SK-N-SH treated with all-trans-retinoic acid at 6 μM for 48 hours (cell line): ENCODE results near the gene USP17L13.
"Not testable (repeated sequence)": the region's sequence is repeated elsewhere in the genome, so short reads cannot be mapped to it uniquely, and the experiment has no call there.

Experiments used
- ATAC-seq: fragments of 200-7000 bp; cut with Tn5 transposase; 3 replicates; pipeline ENCODE4 v1.9.1; 2020; ENCODE audit warnings: mild to moderate bottlenecking, moderate library complexity

The USP17L13 gene

GRCh38 chr4:9224596-9224995, at the start of gene USP17L13:
Gene USP17L13 (plus strand): TSS chr4:9224896. CDS start chr4:9224896, 0 bp downstream.
- not testable (repeated sequence) for ATAC-seq

- not testable (repeated sequence) for ATAC-seq
Observed at GRCh38 chr4:9210357-9210756, 14.3 kb upstream of the USP17L13 start, which contains the start of gene USP17L10. Gene USP17L10 (plus strand): TSS chr4:9210657. CDS start chr4:9210657, 0 bp downstream.

GRCh38 chr4:9214701-9215100, 10.0 kb upstream of the USP17L13 start:
- not testable (repeated sequence) for ATAC-seq

- ATAC-seq: not testable (repeated sequence)
Observed at GRCh38 chr4:9215105-9215504, 9.6 kb upstream of the USP17L13 start, which contains the start of gene USP17L11. Gene USP17L11 (plus strand): TSS chr4:9215405. CDS start chr4:9215405, 0 bp downstream.

- ATAC-seq: not testable (repeated sequence)
Observed at GRCh38 chr4:9219852-9220251, 4.8 kb upstream of the USP17L13 start, which contains the start of gene USP17L12. Gene USP17L12 (plus strand): TSS chr4:9220152. CDS start chr4:9220152, 0 bp downstream.

GRCh38 chr4:9230249-9230648, 5.6 kb downstream of the USP17L13 start:
- ATAC-seq: not testable (repeated sequence)

GRCh38 chr4:9234085-9234484, 9.4 kb downstream of the USP17L13 start, which contains the start of gene USP17L15:
Gene USP17L15 (plus strand): TSS chr4:9234385. CDS start chr4:9234385, 0 bp downstream.
- ATAC-seq: not testable (repeated sequence)

- not testable (repeated sequence) for ATAC-seq
Observed at GRCh38 chr4:9238461-9238860, 13.8 kb downstream of the USP17L13 start.

- ATAC-seq: not testable (repeated sequence)
Observed at GRCh38 chr4:9243579-9243978, 18.9 kb downstream of the USP17L13 start, which contains the start of gene USP17L17. Gene USP17L17 (plus strand): TSS chr4:9243879. CDS start chr4:9243879, 0 bp downstream.

- ATAC-seq: not testable (repeated sequence)
Observed at GRCh38 chr4:9247953-9248680, 23.4 kb downstream of the USP17L13 start, which contains the start of gene USP17L18. Gene USP17L18 (plus strand): TSS chr4:9248630. CDS start chr4:9248630, 0 bp downstream.

- not testable (repeated sequence) for ATAC-seq
Observed at GRCh38 chr4:9253078-9253477, 28.4 kb downstream of the USP17L13 start, which contains the start of gene USP17L19. Gene USP17L19 (plus strand): TSS chr4:9253378. CDS start chr4:9253378, 0 bp downstream.

- not testable (repeated sequence) for ATAC-seq
Observed at GRCh38 chr4:9257824-9258223, 33.1 kb downstream of the USP17L13 start, which contains the start of gene USP17L20. Gene USP17L20 (plus strand): TSS chr4:9258124. CDS start chr4:9258124, 0 bp downstream.

GRCh38 chr4:9262572-9262971, 37.9 kb downstream of the USP17L13 start, which contains the start of gene USP17L21:
Gene USP17L21 (plus strand): TSS chr4:9262872. CDS start chr4:9262872, 0 bp downstream.
- not testable (repeated sequence) for ATAC-seq

- ATAC-seq: not testable (repeated sequence)
Observed at GRCh38 chr4:9267319-9267718, 42.6 kb downstream of the USP17L13 start, which contains the start of gene USP17L22. Gene USP17L22 (plus strand): TSS chr4:9267619. CDS start chr4:9267619, 0 bp downstream.

- not testable (repeated sequence) for ATAC-seq
Observed at GRCh38 chr4:9271719-9272118, 47.0 kb downstream of the USP17L13 start.
